Stomach (tissue), 4 donors: ENCODE measurements around the gene CD19.

Source experiments
- CTCF ChIP-seq, 7 experiments: fragments of 450-650 bp in 4 of 7; fragments of 200-600 bp in 3 of 7; sonication (generic) in 3 of 7; IDR thresholded peaks; one replicate each; pipeline ENCODE4 v1.5.1; 2016 to 2019; ENCODE audit warnings: antibody characterized with exemption in 7 of 7, control low read depth in 2 of 7, mild to moderate bottlenecking in 1 of 7
- POLR2A ChIP-seq, 4 donors: fragments of 450-650 bp; IDR thresholded peaks; one replicate each; pipeline ENCODE4 v1.6.1; 2016; ENCODE audit warnings: antibody characterized with exemption in 4 of 4, control low read depth in 2 of 4, mild to moderate bottlenecking in 1 of 4, moderate library complexity in 1 of 4

GRCh38 chr16:28918698-28919097, 13.1 kb upstream of the CD19 start:
- no peak for TF ChIP-seq CTCF (IDR thresholded peaks at IDR 0.05)
- TF ChIP-seq POLR2A (IDR thresholded peaks at IDR 0.05): no peak
